AG04450 (cell line): ENCODE measurements around the gene PHF24. TPM values are rescaled to one million over a fixed set of nuclear protein-coding genes. Genes with fewer than 3 reads are reported as not detected.
"Not testable (repeated sequence)": the region's sequence is repeated elsewhere in the genome, so short reads cannot be mapped to it uniquely, and the experiment has no call there.

Experiments
- CTCF ChIA-PET: fragments of 300-600, 350-600 bp; formaldehyde crosslinking; extraction: SDS; loops from one replicate; lab custom pipeline; 2022; ENCODE audit warnings: antibody characterized with exemption, inconsistent platforms; lab: Charles Lee
- POLR2A ChIA-PET: fragments of 350-600 bp; formaldehyde crosslinking; extraction: SDS; loops from one replicate; lab custom pipeline; 2021; ENCODE audit warnings: antibody characterized with exemption, inconsistent platforms; lab: Yijun Ruan, JAX
- DNase-seq: peaks from one replicate; pipeline ENCODE4 v3.0.0-alpha.2; 2011; ENCODE audit warnings: low read depth, low spot score
- H3K27ac ChIP-seq: one replicate; pipeline ENCODE4 v1.5.1; 2012; ENCODE audit warnings: low read depth, low read length, control low read depth
- H3K27me3 ChIP-seq: one replicate; pipeline ENCODE4 v1.6.0; 2012; ENCODE audit warnings: low read length; ENCODE audit not compliant: control insufficient read depth, insufficient read depth
- H3K4me3 ChIP-seq: 2 replicates; pipeline ENCODE4 v1.5.1; 2011; ENCODE audit warnings: mild to moderate bottlenecking, low read depth, low read length, control low read depth
- H3K9me3 ChIP-seq: 2 replicates; pipeline ENCODE4 v1.5.1; 2012; ENCODE audit warnings: low read length; ENCODE audit not compliant: control insufficient read depth, insufficient read depth
- CTCF ChIP-seq: IDR thresholded peaks from 2 replicates; pipeline ENCODE4 v1.5.1; 2011; ENCODE audit warnings: low read depth, low read length, control low read depth, inconsistent platforms
- polyA plus RNA-seq: library from polyadenylated mRNA; depleted of rRNA; stranded (reverse); fragments of >200 nt; gene quantifications from 2 replicates; pipeline ENCODE4 v1.2.3, GENCODE V29; 2011

PHF24 gene
- polyA plus RNA-seq, 1 experiment = not detected

- DNase-seq = no peak
- POLR2A ChIA-PET = no interaction called here
- TF ChIP-seq CTCF = no peak
Observed at GRCh38 chr9:35014517-35014916, 56.4 kb downstream of the PHF24 start.

GRCh38 chr9:35023443-35023842 is 65.4 kb downstream of the PHF24 start:
- H3K27me3 ChIP-seq, H3K9me3 ChIP-seq, CTCF ChIA-PET, H3K4me3 ChIP-seq, DNase-seq, POLR2A ChIA-PET, H3K27ac ChIP-seq: not testable (repeated sequence)

More at GRCh38 chr9:35014517-35014916, 56.4 kb downstream of the PHF24 start:
- Histone ChIP-seq H3K27ac (no peak overlapping the region), H3K9me3 (peaks cover 12% of the 10 kb centered on the region; the same call in 1 of the 2 replicates), H3K4me3 (no peak overlapping the region), H3K27me3 (no peaks in the 10 kb centered on the region)
- CTCF ChIA-PET = no interaction called here

GRCh38 chr9:35026671-35027070 is 68.6 kb downstream of the PHF24 start:
- POLR2A ChIA-PET = no interaction called here
- TF ChIP-seq CTCF = no peak
- no peak for DNase-seq
- Histone ChIP-seq H3K4me3 (no peak overlapping the region), H3K27me3 (no peaks in the 10 kb centered on the region), H3K27ac (peak overlapping the region; percentile 59), H3K9me3 (peaks cover 5% of the 10 kb centered on the region)
- CTCF ChIA-PET = interaction anchor here (1.0 to 3.5 kb wide), 4 partner anchors 24 to 324 kb away, joined by 3 to 13 read pairs (median 6); no protein-coding TSS in a partner anchor

- Histone ChIP-seq H3K9me3 (peaks cover 5% of the 10 kb centered on the region), H3K27ac (no peak overlapping the region), H3K27me3 (no peaks in the 10 kb centered on the region), H3K4me3 (no peak overlapping the region)
- TF ChIP-seq CTCF = no peak
- ChIA-PET CTCF (interaction anchor here (1.3 to 3.5 kb wide), 4 partner anchors 24 to 128 kb away, joined by 4 to 13 read pairs (median 6); partner anchors contain the start of gene PIGO), POLR2A (interaction anchor here (0.7 kb wide), 1 partner anchor 29 kb away, joined by 10 read pairs; no protein-coding TSS in a partner anchor)
- no peak for DNase-seq
Observed at GRCh38 chr9:35027374-35027773, 69.3 kb downstream of the PHF24 start.

GRCh38 chr9:35027860-35028259 is 69.8 kb downstream of the PHF24 start:
- no peak overlapping the region for H3K4me3 ChIP-seq
- ChIA-PET POLR2A (interaction anchor here (0.7 kb wide), 1 partner anchor 29 kb away, joined by 10 read pairs; no protein-coding TSS in a partner anchor), CTCF (interaction anchor here (0.9 to 3.5 kb wide), 4 partner anchors 23 to 129 kb away, joined by 3 to 13 read pairs (median 6); partner anchors contain the start of gene PIGO)
- DNase-seq = no peak
- TF ChIP-seq CTCF = no peak
- H3K27me3 ChIP-seq = no peaks in the 10 kb centered on the region
- H3K27ac ChIP-seq = no peak overlapping the region
- H3K9me3 ChIP-seq = peaks cover 5% of the 10 kb centered on the region
